ENCODE results near the gene TSPAN7. TPM values are rescaled to one million over a fixed set of nuclear protein-coding genes. Genes with fewer than 3 reads are reported as not detected.

TSPAN7 gene
- polyA plus RNA-seq, 2 of the 4 experiments (the other 2 are of a cell fraction) = 2.5 to 6.1 TPM

GRCh38 chrX:38638952-38639529 is 77.7 kb downstream of the TSPAN7 start:
- H3K27ac ChIP-seq = no peak overlapping the region
- POLR2A ChIA-PET = no interaction called here
- no peaks in the 10 kb centered on the region for H3K4me1 ChIP-seq
- TF ChIP-seq NR3C1 (IDR thresholded peaks at IDR 0.05) (no peak), POLR2A (IDR thresholded peaks at IDR 0.05; ENCODE audit: low read length) (no peak), KDM5A (IDR thresholded peaks at IDR 0.05) (no peak), RAD21 (conservative IDR thresholded peaks at IDR 0.05 in 1 of 2, IDR thresholded peaks at IDR 0.05 in 1 of 2) (no peak), MAZ (IDR thresholded peaks at IDR 0.05; ENCODE audit: borderline replicate concordance, low read depth, low read length) (no peak)
- WGBS (ENCODE audit: missing lambda C conversion rate) = 34% methylated on average over 5 of the region's 5 CpGs
- no peak overlapping the region for H3K4me3 ChIP-seq
- CTCF ChIA-PET = no interaction called here
- FAIRE-seq (no peak), ATAC-seq (no peak), DNase-seq (ENCODE audit: low read depth in 1 of 2, low spot score in 1 of 2) (no peak)
- H3K9me3 ChIP-seq = no peaks in the 10 kb centered on the region
- no peak overlapping the region for H3K4me2 ChIP-seq

DNA sequence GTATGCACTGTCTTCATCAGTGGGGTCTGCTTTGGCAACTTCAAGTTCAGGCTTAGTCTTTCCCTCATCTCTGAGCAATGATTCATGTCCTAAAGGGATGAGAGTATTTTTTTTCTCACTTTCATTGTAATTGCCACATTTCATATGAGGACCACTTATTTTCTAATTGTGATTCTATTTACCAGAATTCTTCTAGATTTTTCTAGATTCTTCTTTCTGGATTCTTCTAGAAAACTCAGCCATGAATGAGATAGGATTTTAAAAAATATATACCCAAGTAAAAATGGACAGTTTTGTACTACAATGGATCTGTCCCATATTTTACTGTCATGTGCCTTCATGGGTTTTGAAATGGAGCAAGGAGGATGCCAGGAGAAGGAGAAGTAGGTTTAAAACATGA is 78.4 kb downstream of the TSPAN7 start:
- TF ChIP-seq, protein P1, sequence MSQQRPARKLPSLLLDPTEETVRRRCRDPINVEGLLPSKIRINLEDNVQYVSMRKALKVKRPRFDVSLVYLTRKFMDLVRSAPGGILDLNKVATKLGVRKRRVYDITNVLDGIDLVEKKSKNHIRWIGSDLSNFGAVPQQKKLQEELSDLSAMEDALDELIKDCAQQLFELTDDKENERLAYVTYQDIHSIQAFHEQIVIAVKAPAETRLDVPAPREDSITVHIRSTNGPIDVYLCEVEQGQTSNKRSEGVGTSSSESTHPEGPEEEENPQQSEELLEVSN (IDR thresholded peaks at IDR 0.05; ENCODE audit: borderline replicate concordance, low read depth) = no peak
- TF ChIP-seq EHF (CRISPR knock-in tag; IDR thresholded peaks at IDR 0.05) (no peak), MAFK (IDR thresholded peaks at IDR 0.05; ENCODE audit: partially characterized antibody) (no peak), FOSL2 (IDR thresholded peaks at IDR 0.05) (no peak), FOSL2 (CRISPR knock-in tag; IDR thresholded peaks at IDR 0.05) (no peak), ZNF302 (CRISPR knock-in tag; IDR thresholded peaks at IDR 0.05) (no peak)
- Histone ChIP-seq H3K27ac (no peak overlapping the region), H3K4me3 (no peak overlapping the region), H3K4me2 (no peak overlapping the region), H3K9me3 (no peaks in the 10 kb centered on the region), H3K4me1 (no peaks in the 10 kb centered on the region)
- ChIA-PET POLR2A (no interaction called here), CTCF (no interaction called here)
- DNase-seq (ENCODE audit: low read depth in 1 of 2, low spot score in 1 of 2) (no peak), ATAC-seq (no peak), FAIRE-seq (no peak)

DNA sequence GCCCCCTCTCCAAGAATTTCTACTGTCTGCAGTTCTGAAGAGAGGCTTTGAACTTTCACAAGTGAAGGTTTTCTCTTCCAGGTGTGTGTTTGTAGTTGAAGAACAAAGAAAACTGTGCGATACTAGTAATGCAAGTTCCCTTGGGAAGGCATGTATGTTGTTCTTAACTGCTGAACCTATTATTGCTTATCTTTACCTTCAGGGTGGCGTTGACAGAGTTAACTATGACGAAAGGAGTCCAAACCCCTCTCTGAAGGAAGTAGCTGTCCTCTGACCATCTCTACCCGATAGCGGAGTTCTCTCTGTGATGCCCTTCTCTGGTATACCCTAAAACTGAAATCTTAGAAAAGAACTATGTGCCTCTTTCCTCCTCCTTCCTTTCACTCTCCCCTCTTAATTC is 79.9 kb downstream of the TSPAN7 start:
- ChIA-PET CTCF (no interaction called here), POLR2A (no interaction called here)
- H3K9me3 ChIP-seq = no peaks in the 10 kb centered on the region
- H3K4me2 ChIP-seq = no peak overlapping the region
- FAIRE-seq (no peak), DNase-seq (ENCODE audit: low read depth in 1 of 2, low spot score in 1 of 2) (no peak), ATAC-seq (no peak)
- no peak overlapping the region for H3K27ac ChIP-seq
- 65% methylated on average over 5 of the region's 5 CpGs for WGBS (ENCODE audit: missing lambda C conversion rate)
- TF ChIP-seq JUNB (IDR thresholded peaks at IDR 0.05) (no peak), PBX3 (IDR thresholded peaks at IDR 0.05) (no peak), ZSCAN20 (CRISPR knock-in tag; IDR thresholded peaks at IDR 0.05) (no peak), ESRRA (IDR thresholded peaks at IDR 0.05; ENCODE audit: borderline replicate concordance, low read length) (no peak), SREBF2 (IDR thresholded peaks at IDR 0.05) (no peak), HOXB13 (CRISPR knock-in tag; IDR thresholded peaks at IDR 0.05; ENCODE audit: low read depth) (no peak), HEYL (CRISPR knock-in tag; IDR thresholded peaks at IDR 0.05) (no peak), NFE2L2 (conservative IDR thresholded peaks at IDR 0.05; ENCODE audit: low read length) (no peak), CBX2 (IDR thresholded peaks at IDR 0.05; ENCODE audit: borderline replicate concordance, low read depth) (no peak), RFX5 (IDR thresholded peaks at IDR 0.05) (no peak), HDAC2 (IDR thresholded peaks at IDR 0.05) (no peak)
- TF ChIP-seq, protein P2, sequence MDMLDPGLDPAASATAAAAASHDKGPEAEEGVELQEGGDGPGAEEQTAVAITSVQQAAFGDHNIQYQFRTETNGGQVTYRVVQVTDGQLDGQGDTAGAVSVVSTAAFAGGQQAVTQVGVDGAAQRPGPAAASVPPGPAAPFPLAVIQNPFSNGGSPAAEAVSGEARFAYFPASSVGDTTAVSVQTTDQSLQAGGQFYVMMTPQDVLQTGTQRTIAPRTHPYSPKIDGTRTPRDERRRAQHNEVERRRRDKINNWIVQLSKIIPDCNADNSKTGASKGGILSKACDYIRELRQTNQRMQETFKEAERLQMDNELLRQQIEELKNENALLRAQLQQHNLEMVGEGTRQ (IDR thresholded peaks at IDR 0.05) = no peak
- TF ChIP-seq, protein P3, sequence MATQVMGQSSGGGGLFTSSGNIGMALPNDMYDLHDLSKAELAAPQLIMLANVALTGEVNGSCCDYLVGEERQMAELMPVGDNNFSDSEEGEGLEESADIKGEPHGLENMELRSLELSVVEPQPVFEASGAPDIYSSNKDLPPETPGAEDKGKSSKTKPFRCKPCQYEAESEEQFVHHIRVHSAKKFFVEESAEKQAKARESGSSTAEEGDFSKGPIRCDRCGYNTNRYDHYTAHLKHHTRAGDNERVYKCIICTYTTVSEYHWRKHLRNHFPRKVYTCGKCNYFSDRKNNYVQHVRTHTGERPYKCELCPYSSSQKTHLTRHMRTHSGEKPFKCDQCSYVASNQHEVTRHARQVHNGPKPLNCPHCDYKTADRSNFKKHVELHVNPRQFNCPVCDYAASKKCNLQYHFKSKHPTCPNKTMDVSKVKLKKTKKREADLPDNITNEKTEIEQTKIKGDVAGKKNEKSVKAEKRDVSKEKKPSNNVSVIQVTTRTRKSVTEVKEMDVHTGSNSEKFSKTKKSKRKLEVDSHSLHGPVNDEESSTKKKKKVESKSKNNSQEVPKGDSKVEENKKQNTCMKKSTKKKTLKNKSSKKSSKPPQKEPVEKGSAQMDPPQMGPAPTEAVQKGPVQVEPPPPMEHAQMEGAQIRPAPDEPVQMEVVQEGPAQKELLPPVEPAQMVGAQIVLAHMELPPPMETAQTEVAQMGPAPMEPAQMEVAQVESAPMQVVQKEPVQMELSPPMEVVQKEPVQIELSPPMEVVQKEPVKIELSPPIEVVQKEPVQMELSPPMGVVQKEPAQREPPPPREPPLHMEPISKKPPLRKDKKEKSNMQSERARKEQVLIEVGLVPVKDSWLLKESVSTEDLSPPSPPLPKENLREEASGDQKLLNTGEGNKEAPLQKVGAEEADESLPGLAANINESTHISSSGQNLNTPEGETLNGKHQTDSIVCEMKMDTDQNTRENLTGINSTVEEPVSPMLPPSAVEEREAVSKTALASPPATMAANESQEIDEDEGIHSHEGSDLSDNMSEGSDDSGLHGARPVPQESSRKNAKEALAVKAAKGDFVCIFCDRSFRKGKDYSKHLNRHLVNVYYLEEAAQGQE (IDR thresholded peaks at IDR 0.05) = no peak
- H3K4me3 ChIP-seq = no peak overlapping the region
- no peaks in the 10 kb centered on the region for H3K4me1 ChIP-seq

All from A549 (cell line).